ENCODE measurements around the gene TNFRSF21.
"Not testable (repeated sequence)": the region's sequence is repeated elsewhere in the genome, so short reads cannot be mapped to it uniquely, and the experiment has no call there.

Gene TNFRSF21

DNA sequence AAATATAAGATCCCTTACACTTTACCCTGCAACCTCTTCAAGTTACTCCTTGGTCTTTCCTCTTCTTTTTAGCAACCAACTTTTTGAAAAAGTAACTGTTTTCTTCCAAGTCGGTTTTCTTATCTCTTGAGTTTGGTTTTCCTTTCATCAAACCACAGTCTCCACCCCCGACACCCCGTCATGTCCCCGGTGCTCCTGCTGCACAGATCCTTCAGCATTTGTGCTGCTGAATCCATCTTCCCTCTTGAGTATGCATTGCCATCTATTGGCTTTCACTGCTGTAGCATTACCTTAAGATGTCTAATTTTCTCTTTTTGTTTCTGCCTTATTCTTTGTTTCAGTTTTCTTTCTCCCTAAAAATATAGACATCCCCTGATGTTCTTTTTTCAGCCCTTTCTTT is 11.9 kb upstream of the TNFRSF21 start:
- DNase-seq (ENCODE audit: low spot score): no peak

DNA sequence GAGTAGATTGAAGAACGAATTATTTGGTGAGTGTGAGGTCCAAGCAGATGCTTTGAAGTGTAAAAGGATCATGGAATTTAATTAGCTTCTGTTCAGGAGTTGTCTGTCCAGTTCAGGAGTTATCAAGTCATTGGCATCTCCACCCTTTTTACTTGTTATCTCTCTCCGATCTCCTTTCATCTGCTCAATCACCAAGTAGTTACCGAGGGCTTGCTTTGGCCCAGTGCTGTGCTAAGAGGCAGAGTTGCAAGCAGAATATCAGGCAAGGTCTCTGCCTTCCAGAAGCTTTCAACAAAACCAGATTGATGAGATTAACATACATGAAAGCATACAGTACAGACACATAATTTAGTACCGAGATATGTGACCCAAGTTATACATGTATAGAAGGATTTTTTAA is 10.2 kb upstream of the TNFRSF21 start:
- no peak for DNase-seq (ENCODE audit: low spot score)

DNA sequence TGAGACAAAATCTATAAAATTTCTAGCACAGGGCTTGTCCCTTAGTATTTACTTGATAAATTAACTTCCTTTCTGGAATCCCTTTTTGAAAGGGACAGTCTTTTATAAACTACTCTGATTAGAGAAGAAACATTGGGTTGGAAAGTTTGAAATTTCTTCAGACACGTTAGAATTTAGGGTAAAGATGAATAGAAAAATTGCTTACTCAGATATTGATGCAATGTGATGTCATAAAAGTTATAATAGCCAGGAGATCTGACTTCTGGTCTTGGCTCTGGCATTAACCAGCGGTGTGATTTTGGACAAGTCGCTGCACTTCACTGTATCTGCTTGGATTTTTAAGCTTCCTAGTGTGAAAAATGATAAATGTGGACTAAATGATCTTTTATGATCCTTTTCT is 9.7 kb upstream of the TNFRSF21 start:
- DNase-seq (ENCODE audit: low spot score): no peak

DNA sequence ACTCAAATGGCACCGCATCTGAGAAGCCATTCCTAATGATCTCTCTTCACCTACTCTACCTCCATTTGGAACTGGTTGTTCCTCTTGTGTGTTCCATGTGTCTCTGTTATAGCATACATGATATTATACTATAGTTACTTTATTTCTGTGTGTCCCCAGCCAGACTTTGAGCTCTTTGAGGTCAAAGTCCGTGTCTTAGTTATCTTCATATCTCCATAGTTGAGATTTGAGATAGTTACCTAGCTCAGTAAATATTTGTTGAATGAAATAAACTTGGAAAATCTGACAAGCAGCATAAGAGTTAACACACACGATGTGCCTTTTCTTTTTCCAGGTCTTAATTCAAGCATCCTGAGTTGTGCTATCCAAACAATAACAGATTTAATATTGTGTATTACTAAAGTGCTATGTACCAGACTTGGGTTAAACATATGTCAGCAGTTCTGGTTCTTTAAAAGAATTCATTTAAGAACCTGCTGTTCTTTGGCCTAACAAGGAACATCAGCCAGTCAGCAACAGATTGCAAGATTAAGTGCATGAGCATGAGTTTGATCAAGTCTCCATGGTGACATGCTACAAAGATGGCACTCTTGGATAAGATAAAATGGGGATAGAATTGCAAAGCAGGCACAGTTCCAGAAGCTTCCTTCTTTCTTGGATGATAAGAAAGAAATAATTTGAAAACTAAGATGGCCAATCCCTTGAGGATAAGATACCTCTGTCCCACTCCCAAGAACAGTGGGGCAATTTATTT is 8.7 kb upstream of the TNFRSF21 start:
- no peak for DNase-seq (ENCODE audit: low spot score)

DNA sequence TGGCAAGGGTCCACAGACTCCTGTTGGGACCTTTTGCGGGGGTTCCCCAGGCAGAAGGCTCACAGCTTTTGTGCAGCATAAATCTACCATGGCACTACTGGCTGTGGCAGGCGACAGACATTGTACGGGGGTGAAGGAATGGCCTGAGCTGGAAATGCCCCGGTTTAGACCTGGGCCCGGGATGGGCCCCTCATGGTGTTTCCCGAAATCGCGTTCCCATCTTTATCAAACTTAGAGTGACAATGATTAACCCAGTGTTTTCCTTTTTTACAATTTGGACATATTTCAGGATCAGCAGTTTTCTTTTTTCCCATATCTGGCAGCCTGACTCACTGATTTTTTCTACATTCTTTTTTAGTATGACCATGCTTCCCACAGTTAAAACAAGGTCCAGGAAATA is 5.5 kb upstream of the TNFRSF21 start:
- not testable (repeated sequence) for DNase-seq (ENCODE audit: low spot score)

DNA sequence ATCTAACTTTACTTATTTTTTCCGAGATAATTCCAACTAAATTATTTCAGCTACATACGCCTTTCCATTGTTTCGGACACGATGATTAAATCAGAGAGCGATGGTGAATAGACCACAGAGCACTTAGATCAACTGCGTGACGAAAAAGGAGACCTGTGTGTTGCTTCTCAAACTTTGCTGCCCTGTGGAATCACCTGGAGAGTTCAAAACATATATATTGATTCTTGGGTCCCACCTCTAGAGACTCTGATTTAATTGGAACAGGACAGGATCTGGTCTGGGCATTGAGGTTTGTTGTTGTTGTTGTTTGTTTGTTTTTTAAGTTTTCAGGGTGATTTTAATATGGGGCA is 401 bp upstream of the TNFRSF21 start:
- no peak for DNase-seq (ENCODE audit: low spot score)

DNA sequence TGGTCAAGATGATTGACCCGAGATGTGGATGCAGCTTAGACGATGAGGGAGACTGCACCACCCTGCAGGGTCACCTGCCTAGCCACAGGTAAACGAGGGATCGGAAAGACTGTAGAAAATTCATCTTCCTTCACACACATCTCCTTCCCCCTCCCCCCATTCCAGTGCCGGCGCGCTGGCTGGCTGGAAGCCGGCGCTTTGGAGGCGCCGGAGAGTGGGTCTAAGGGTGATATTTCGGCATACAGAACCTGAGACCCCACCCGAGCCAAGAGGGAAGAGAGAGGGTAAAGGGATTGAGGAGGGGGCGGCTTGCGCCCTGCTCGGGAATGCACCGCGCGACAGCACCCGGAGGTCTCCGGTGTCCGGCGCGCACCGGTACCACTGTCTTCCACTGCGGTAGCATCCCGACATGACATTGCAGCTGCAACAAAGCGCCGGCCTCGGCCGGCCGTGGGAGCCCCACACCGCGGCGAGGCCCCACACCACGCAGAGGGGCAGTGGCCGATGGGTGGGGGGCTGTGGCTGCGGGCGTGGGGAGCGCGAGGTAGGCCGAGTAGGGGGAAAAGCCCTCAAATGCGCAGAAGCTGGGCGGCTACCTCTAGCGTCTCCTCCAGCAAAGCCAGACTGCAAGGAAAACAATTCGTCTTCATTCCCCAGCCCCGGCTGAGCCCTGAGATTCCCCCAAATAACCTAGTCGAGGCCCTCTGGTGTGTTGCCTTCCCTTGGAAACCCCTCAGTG is 984 bp downstream of the TNFRSF21 start:
- no peak for DNase-seq (ENCODE audit: low spot score)

DNA sequence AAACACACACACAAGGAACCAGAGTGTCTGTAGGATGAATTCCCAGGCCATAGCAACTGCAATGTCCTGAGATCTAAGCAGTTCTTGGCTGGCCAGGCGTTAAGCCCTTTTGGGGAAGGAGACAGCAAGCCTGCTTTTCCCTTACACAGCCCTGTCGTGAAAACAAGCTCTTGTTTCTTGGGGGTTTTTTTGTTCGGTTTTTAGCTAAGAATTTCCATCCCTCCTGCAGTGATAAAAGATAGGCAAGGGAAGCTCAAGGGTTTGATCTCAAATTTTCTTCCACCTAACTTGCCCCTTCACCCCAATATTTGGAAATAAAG is 1.5 kb downstream of the TNFRSF21 start:
- no peak for DNase-seq (ENCODE audit: low spot score)

DNA sequence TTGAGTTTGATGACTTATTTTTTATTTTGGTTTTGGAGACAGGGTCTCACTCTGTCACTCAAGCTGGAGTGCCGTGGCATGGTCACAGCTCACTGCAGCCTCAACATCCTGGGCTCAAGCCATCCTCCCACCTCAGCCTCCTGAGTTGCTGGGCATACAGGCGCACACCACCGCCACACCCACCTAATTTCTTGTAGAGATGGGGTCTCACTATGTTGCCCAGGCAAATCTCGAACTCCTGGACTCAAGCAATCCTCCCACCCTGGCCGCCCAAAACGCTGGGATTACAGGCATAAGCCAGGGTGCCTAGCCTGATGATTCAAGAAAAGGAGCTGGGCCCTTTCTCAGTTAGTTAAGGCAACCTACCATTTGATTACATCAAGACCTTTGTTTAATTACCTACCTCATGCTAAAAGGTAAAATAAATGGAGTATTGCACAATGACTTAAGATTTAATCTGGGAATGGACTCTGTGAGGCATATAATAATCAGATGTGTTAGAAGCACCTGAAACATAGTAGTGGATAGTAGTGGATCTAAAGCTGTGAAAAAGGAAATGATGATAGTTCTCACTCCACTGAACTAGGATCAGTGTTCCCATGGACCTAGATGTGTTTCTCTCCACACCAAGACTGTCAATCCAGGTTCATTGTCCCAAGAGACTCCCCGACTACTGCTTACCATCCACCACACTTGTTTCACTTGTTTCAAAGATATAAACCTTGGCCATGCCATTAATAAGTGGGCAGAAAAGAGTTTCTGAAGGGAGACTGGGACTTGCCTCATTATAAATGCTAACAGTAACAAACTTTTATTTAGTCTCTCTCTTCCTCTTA is 2.1 kb downstream of the TNFRSF21 start:
- DNase-seq (ENCODE audit: low spot score): no peak

DNA sequence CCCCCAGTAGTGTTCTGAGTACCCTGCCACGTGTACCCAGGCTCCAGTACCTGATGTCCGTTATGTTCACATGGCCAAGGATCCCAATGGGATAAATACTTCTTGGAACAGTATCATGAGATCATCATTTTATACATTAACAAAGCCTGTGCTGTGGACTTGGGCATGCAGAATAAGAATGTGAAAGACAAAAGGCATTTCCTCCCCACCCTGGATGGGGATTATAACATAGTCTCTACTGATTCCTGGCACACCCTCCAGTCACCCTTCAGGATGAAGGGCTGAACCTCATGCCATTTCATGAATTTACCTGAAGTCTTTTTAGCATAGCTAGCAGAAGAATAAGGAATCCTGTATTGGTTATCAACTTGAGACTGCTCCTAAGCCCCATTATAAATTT is 2.8 kb downstream of the TNFRSF21 start:
- DNase-seq (ENCODE audit: low spot score): no peak

DNA sequence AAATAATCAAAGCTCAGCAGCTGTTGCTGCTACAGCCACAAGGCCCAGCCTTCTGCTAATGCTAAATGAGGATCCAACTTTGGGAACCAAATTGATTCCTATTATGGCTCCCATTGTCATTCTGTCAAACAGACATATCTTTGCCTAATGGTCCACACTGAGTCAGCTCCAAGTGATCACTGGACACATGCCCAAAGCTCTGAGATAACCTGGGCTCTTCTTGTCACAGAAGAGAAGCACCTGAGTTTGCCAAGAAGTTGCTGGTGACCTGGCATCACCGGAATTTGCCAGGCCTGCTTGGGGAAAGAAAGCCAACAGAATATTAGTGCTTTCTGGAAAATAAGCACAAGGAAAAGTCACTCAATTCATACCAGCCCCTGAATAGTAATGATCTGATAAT is 5.8 kb downstream of the TNFRSF21 start:
- no peak for DNase-seq (ENCODE audit: low spot score)

DNA sequence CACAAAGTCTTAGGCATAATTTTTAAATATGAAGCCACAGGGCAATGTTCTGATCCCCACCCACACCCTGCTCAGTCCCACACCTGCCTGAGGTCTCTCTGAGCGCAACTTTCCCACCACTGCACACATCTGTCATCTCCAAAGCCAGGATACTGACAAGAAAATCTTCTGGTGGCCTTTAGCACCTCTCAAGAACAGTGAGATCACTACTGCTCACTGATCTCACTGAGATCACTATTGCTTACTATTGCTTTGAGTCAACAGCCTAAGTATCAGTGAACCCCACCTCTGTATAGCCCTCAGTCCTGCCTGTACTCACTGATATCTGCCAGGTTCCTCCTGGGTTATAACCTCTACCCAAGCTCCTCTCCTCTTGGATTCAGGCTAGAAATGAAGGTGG is 6.4 kb downstream of the TNFRSF21 start:
- DNase-seq (ENCODE audit: low spot score): no peak

DNA sequence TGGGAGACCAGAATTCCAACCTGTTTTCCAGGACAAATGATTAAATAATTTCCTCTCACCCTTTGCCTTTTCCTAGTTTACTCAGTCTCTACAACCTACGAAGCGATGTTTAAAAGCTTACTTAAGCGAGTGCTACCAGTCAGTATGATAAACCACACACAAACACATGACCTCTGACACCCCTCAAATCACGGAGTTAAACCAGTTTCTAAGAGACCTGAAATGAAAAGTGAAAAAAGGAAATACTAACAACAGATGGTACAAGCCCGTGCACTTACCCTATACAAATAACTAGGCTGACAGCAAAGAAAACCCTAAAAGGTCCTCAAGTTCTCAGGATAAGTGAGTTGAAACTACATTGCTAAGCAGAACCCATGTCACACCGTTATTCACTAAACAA is 7.7 kb downstream of the TNFRSF21 start:
- no peak for DNase-seq (ENCODE audit: low spot score)

DNA sequence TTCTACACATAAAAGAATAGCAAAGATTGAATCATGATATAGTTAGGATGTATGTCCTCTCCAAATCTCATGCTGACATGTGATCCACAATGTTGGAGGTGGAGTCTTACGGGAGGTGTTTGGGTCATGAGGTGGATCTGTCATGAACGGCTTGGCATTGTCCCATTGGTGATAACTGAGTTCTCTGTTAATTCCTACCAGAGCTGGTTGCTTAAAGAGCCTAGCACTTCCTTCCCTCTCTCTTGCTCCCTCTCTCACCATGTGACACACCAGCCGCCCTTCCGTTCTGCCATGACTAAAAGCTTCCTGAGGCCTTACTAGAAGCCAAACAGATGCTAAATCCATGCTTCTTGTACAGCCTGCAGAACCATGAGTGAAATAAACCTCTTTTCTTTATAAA is 8.3 kb downstream of the TNFRSF21 start:
- DNase-seq (ENCODE audit: low spot score): no peak

DNA sequence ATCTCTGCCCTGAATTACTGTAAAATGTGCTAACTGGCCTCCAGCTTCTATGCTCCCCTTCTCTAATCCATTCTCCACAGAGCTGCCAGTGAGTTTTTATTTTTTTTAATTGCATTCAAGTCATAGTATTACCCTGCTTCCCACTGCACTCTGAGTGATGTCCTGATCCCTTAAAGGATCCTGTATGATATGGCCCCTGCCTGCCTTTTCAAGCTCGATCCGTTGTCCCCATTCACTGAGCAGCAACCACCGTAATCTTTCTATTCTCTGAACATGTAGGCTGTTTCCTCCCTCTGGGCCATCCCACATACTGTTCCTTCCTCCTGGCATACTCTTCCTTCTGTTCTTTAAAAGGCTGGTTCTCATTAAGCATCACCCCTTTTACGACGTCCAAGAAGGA is 9.3 kb downstream of the TNFRSF21 start:
- DNase-seq (ENCODE audit: low spot score): no peak

DNA sequence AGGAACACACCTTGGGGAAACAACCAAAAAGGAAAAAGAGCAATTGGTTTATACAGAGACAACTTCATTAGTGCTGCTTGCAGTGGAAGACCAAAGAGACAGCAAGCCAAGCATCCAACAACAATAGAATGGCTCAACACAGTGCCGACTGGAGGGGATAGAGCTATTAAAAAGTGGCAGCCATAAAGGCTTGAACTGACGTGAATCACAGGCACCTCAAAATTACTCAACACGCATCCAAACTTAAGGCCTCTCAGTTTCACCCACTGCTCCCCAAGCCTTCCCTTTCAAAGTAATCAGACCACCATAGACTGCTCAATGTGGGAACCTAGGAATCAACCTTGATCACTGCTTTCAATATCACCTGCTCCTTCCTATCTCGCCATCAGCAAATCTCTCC is 9.7 kb downstream of the TNFRSF21 start:
- DNase-seq (ENCODE audit: low spot score): no peak

DNA sequence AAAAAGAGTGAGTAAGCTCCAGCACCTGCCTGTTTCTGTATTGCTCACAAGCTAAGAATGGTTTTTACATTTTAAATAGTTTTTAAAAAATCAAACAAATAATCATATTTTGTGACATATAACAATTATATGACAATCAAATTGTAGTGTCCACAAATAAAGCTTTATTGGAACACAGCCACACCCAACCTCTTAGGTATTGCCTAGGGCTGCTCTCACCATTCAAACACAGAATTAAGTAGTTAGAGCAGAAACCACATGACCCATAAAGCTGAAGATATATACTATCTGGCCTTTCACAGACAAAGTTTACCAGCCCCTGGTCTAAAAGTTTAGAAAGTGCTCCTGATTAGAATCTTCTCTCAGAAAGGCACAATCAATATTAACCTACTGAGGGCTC is 11.2 kb downstream of the TNFRSF21 start:
- DNase-seq (ENCODE audit: low spot score): no peak

DNA sequence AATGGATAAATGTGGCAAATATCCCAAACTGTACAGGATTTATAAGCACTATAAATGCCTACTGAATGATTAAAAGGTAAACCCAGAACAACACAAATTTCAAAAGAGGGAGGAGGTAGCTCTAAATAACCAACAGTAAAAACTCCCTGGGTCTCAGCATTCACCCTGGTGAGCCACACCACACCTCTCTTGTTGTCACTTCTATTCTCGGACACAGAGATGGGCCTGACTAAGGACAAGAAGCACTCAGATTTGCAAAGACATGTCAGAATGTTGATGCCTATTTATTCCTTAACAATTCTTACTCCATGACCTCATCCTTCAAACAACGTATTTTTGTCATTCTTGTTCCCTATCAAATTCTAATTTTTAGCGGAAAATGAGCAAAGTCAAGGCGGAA is 14.7 kb downstream of the TNFRSF21 start:
- no peak for DNase-seq (ENCODE audit: low spot score)

DNA sequence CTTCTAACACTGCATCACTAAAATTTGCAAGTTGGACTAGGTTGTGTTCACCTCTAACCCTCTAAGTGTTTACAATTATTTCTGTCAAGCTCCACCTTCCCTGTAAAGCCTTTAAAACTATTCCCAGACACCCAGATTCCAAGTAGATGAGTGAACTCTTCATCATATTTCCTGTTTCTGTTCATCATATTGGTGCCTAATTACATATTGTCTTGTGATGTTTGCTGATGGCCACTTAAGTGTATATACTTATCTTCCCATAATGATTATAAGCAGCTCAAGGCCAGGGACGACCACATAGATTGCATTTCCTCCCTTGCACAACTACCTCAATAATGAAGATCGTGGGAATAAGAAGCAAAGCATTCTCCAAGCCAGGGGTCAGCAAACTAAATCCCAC is 16.8 kb downstream of the TNFRSF21 start:
- no peak for DNase-seq (ENCODE audit: low spot score)

DNA sequence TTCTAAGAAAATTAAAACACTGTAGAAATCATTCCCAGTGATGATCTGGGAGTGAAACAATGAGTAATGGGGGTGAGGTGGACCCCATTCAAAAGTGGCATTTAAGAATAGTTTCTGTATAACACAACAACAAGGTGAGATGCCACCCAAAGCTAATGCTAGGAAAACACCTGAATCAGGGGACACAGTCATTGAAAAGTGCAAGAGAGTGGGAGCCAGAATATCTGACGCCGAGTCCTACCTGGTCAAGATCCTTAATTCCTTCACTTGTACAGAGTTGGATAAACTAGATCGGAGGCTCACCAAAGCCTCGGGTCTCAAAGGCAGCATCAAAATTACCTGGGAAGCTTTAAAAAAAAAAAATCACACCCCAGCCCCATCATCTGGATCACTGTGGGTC is 17.7 kb downstream of the TNFRSF21 start:
- DNase-seq (ENCODE audit: low spot score): no peak

DNA sequence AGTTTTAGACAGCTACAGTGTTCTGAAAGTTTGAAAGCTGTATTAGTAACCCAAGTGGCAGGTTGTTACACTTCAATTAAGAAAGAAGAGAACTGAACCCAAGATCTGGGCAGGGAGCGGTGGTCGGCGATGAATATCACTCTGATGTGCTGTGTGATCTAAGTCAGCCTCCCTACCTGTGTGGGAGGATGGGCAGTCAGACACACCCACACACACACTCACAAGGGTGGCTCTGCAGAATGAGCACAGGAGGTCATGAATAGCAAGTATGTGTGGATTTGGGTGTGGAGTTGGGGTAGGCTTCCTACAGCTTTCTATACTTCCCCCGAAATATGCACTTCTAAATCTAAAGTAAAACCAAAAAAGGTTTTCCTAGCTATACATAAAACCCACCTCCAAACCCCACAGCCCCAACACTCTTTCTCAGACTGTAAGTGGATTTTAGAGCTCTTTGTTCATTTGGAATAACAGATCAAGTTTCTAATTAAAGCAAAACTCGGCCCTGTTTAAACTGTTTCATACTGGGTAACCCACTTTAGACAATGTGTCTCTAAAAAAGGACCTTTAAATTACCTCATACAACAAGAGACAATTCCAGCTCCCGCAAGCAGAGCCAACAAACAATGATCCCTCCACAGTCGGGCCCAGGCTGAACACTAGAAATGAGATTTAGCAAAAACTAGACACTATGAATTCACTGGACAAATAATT is 19.4 kb downstream of the TNFRSF21 start:
- no peak for DNase-seq (ENCODE audit: low spot score)

DNA sequence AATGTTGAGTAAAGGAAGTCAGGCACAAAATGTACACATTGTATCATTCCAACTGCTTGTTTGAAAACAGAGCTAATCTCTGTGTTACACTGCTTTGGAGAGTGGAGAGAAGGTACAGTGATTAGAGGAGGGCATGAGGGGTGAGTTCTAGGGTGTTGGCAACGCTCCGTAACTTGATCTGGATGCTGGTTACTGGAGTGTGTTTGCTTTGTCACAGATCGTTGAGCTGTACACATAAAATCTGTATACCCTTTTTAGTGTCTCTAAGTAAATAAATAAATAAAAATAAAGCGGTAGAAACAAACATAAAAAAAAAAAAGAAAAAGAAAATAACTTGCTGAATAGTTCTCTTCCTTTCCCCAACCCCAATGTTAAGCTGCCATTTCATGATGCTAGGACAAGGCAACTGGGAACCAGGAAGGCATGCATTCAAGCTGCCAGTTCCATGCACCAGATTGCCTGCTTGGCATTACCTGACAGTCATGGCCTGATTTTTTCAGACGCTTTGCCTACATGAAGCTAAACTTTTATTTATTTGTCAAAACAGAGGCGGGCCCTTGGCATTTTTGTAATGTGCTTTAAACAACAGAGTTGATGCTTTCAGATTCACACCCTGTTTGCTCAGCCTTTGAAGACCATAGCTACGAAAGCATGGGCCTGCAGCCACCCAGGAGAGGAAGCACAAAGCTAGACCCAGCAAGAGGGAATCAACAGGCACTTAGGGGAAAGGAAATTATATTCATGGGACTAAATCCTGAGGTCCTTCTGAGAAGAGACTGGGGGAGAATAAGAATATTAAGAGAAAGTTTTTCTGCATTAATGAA is 21.2 kb downstream of the TNFRSF21 start:
- no peak for DNase-seq (ENCODE audit: low spot score)

Measured in hematopoietic multipotent progenitor cell treated with erythropoietin and hydrocortisone succinate and interleukin-3 and kit ligand, for 17 days (in vitro differentiated cells).